GM18526 (cell line): ENCODE measurements around the gene MDM1.

Experiments used
- POLR2A ChIP-seq: IDR thresholded peaks from 3 replicates; pipeline ENCODE4 v1.6.1; 2011; ENCODE audit not compliant: insufficient read length; ENCODE audit errors: extremely low read depth

MDM1 gene

GRCh38 chr12:68250454-68250853 lies 81.7 kb downstream of the MDM1 start:
- TF ChIP-seq POLR2A: no peak

DNA sequence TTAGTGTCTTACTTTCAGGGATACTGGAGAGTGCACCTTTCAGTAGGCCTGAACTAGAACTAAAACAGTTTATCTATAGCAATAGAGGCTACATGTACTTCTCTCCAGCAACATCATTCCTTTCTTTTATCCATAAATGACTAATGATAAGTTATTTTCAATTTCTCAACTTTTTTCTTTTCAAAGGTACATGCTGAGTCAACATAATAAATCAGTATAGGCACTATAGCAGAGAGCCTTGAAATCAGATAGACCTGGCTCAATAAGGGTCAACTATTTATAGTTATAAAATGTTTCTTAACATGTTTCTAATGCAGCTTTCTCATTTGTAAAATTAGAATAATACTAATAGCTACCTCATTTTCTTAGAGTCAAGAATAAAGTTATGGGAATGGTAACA lies 84.4 kb downstream of the MDM1 start:
- no peak for TF ChIP-seq POLR2A

DNA sequence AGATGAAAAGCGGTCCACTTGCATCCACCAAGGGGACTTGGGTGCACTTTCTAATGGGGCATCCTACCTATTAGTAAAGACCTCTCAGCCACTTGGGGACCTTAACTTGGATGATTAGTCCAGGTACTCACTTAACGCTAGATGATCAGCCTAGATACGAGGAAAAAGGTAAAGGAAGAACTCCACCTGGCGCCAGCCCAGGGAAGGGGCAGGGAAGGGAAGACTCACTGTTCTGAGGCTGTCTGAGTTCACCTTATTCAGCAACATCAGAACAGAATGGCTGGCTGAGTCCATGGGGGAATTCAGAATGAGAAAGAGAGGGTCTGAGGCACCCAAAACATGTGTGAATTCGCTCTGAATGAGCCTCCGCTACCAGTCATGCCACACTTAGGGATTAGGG lies 85.8 kb downstream of the MDM1 start:
- TF ChIP-seq POLR2A: no peak

- no peak for TF ChIP-seq POLR2A
Observed at GRCh38 chr12:68245180-68246021, 86.8 kb downstream of the MDM1 start.
